ENCODE results near the gene HK3.

The HK3 gene

GRCh38 chr5:176863041-176863764 is 35.9 kb downstream of the HK3 start:
- Histone ChIP-seq H3K9me3 (replicated peaks; ENCODE audit: low read length) (no peaks in the 10 kb centered on the region), H3K27me3 (ENCODE audit: control insufficient read depth, insufficient read depth, low read length) (peaks cover 50% of the 10 kb centered on the region), H3K4me2 (ENCODE audit: low read length) (no peak overlapping the region), H3K36me3 (ENCODE audit: insufficient read depth, low read length) (no peaks in the 10 kb centered on the region), H3K4me3 (ENCODE audit: low read length) (no peak overlapping the region), H3K4me1 (ENCODE audit: control insufficient read depth, insufficient read depth, low read length) (no peaks in the 10 kb centered on the region), H3K9ac (ENCODE audit: low read depth, low read length) (no peak overlapping the region)

- Histone ChIP-seq H3K4me2 (ENCODE audit: low read length) (no peak overlapping the region), H3K27me3 (ENCODE audit: control insufficient read depth, insufficient read depth, low read length) (peaks cover 56% of the 10 kb centered on the region), H3K4me1 (ENCODE audit: control insufficient read depth, insufficient read depth, low read length) (no peaks in the 10 kb centered on the region), H3K9me3 (replicated peaks; ENCODE audit: low read length) (no peaks in the 10 kb centered on the region), H3K9ac (ENCODE audit: low read depth, low read length) (no peak overlapping the region), H3K4me3 (ENCODE audit: low read length) (no peak overlapping the region), H3K36me3 (ENCODE audit: insufficient read depth, low read length) (no peaks in the 10 kb centered on the region)
Observed at GRCh38 chr5:176862330-176862995, 36.7 kb downstream of the HK3 start.

- Histone ChIP-seq H3K4me2 (ENCODE audit: low read length) (no peak overlapping the region), H3K9me3 (replicated peaks; ENCODE audit: low read length) (no peaks in the 10 kb centered on the region), H3K9ac (ENCODE audit: low read depth, low read length) (no peak overlapping the region), H3K36me3 (ENCODE audit: insufficient read depth, low read length) (no peaks in the 10 kb centered on the region), H3K4me3 (ENCODE audit: low read length) (no peak overlapping the region), H3K27me3 (ENCODE audit: control insufficient read depth, insufficient read depth, low read length) (peaks cover 54% of the 10 kb centered on the region), H3K4me1 (ENCODE audit: control insufficient read depth, insufficient read depth, low read length) (no peaks in the 10 kb centered on the region)
Observed at GRCh38 chr5:176861276-176861675, 37.9 kb downstream of the HK3 start.

GRCh38 chr5:176860381-176860780 is 38.8 kb downstream of the HK3 start:
- H3K9ac ChIP-seq (ENCODE audit: low read depth, low read length), result no peak overlapping the region
- H3K4me1 ChIP-seq (ENCODE audit: control insufficient read depth, insufficient read depth, low read length), result no peaks in the 10 kb centered on the region
- H3K4me3 ChIP-seq (ENCODE audit: low read length), result no peak overlapping the region
- peaks cover 47% of the 10 kb centered on the region for H3K27me3 ChIP-seq (ENCODE audit: control insufficient read depth, insufficient read depth, low read length)
- H3K36me3 ChIP-seq (ENCODE audit: insufficient read depth, low read length), result no peaks in the 10 kb centered on the region
- H3K9me3 ChIP-seq (replicated peaks; ENCODE audit: low read length), result no peaks in the 10 kb centered on the region
- H3K4me2 ChIP-seq (ENCODE audit: low read length), result no peak overlapping the region

- H3K4me1 ChIP-seq (ENCODE audit: control insufficient read depth, insufficient read depth, low read length), result no peaks in the 10 kb centered on the region
- H3K36me3 ChIP-seq (ENCODE audit: insufficient read depth, low read length), result no peaks in the 10 kb centered on the region
- no peak overlapping the region for H3K4me3 ChIP-seq (ENCODE audit: low read length)
- H3K9me3 ChIP-seq (replicated peaks; ENCODE audit: low read length), result no peaks in the 10 kb centered on the region
- H3K27me3 ChIP-seq (ENCODE audit: control insufficient read depth, insufficient read depth, low read length), result peaks cover 46% of the 10 kb centered on the region
- H3K4me2 ChIP-seq (ENCODE audit: low read length), result no peak overlapping the region
- no peak overlapping the region for H3K9ac ChIP-seq (ENCODE audit: low read depth, low read length)
Observed at GRCh38 chr5:176859916-176860315, 39.2 kb downstream of the HK3 start.

- Histone ChIP-seq H3K4me1 (ENCODE audit: control insufficient read depth, insufficient read depth, low read length) (no peaks in the 10 kb centered on the region), H3K4me2 (ENCODE audit: low read length) (no peak overlapping the region), H3K4me3 (ENCODE audit: low read length) (no peak overlapping the region), H3K36me3 (ENCODE audit: insufficient read depth, low read length) (no peaks in the 10 kb centered on the region), H3K27me3 (ENCODE audit: control insufficient read depth, insufficient read depth, low read length) (peaks cover 43% of the 10 kb centered on the region), H3K9me3 (replicated peaks; ENCODE audit: low read length) (no peaks in the 10 kb centered on the region), H3K9ac (ENCODE audit: low read depth, low read length) (no peak overlapping the region)
Observed at GRCh38 chr5:176857894-176858273, 41.3 kb downstream of the HK3 start.

GRCh38 chr5:176857216-176857893 is 41.8 kb downstream of the HK3 start:
- Histone ChIP-seq H3K27me3 (ENCODE audit: control insufficient read depth, insufficient read depth, low read length) (peaks cover 42% of the 10 kb centered on the region), H3K36me3 (ENCODE audit: insufficient read depth, low read length) (no peaks in the 10 kb centered on the region), H3K4me2 (ENCODE audit: low read length) (no peak overlapping the region), H3K9me3 (replicated peaks; ENCODE audit: low read length) (no peaks in the 10 kb centered on the region), H3K4me3 (ENCODE audit: low read length) (no peak overlapping the region), H3K4me1 (ENCODE audit: control insufficient read depth, insufficient read depth, low read length) (no peaks in the 10 kb centered on the region), H3K9ac (ENCODE audit: low read depth, low read length) (no peak overlapping the region)

GRCh38 chr5:176856746-176857145 is 42.4 kb downstream of the HK3 start:
- H3K27me3 ChIP-seq (ENCODE audit: control insufficient read depth, insufficient read depth, low read length), result peaks cover 42% of the 10 kb centered on the region
- no peak overlapping the region for H3K9ac ChIP-seq (ENCODE audit: low read depth, low read length)
- H3K4me3 ChIP-seq (ENCODE audit: low read length), result no peak overlapping the region
- H3K9me3 ChIP-seq (replicated peaks; ENCODE audit: low read length), result no peaks in the 10 kb centered on the region
- no peaks in the 10 kb centered on the region for H3K4me1 ChIP-seq (ENCODE audit: control insufficient read depth, insufficient read depth, low read length)
- H3K36me3 ChIP-seq (ENCODE audit: insufficient read depth, low read length), result no peaks in the 10 kb centered on the region
- H3K4me2 ChIP-seq (ENCODE audit: low read length), result no peak overlapping the region

- no peaks in the 10 kb centered on the region for H3K4me1 ChIP-seq (ENCODE audit: control insufficient read depth, insufficient read depth, low read length)
- no peak overlapping the region for H3K4me3 ChIP-seq (ENCODE audit: low read length)
- H3K9me3 ChIP-seq (replicated peaks; ENCODE audit: low read length), result no peaks in the 10 kb centered on the region
- peaks cover 44% of the 10 kb centered on the region for H3K27me3 ChIP-seq (ENCODE audit: control insufficient read depth, insufficient read depth, low read length)
- H3K4me2 ChIP-seq (ENCODE audit: low read length), result no peak overlapping the region
- H3K9ac ChIP-seq (ENCODE audit: low read depth, low read length), result no peak overlapping the region
- no peaks in the 10 kb centered on the region for H3K36me3 ChIP-seq (ENCODE audit: insufficient read depth, low read length)
Observed at GRCh38 chr5:176855598-176855997, 43.5 kb downstream of the HK3 start.

- H3K4me1 ChIP-seq (ENCODE audit: control insufficient read depth, insufficient read depth, low read length), result no peaks in the 10 kb centered on the region
- peaks cover 50% of the 10 kb centered on the region for H3K27me3 ChIP-seq (ENCODE audit: control insufficient read depth, insufficient read depth, low read length)
- no peaks in the 10 kb centered on the region for H3K36me3 ChIP-seq (ENCODE audit: insufficient read depth, low read length)
- H3K9ac ChIP-seq (ENCODE audit: low read depth, low read length), result no peak overlapping the region
- no peaks in the 10 kb centered on the region for H3K9me3 ChIP-seq (replicated peaks; ENCODE audit: low read length)
- no peak overlapping the region for H3K4me3 ChIP-seq (ENCODE audit: low read length)
- H3K4me2 ChIP-seq (ENCODE audit: low read length), result no peak overlapping the region
Observed at GRCh38 chr5:176854164-176854563, 45.0 kb downstream of the HK3 start.

GRCh38 chr5:176853151-176853778 is 45.9 kb downstream of the HK3 start:
- peaks cover 53% of the 10 kb centered on the region for H3K27me3 ChIP-seq (ENCODE audit: control insufficient read depth, insufficient read depth, low read length)
- H3K4me1 ChIP-seq (ENCODE audit: control insufficient read depth, insufficient read depth, low read length), result no peaks in the 10 kb centered on the region
- no peak overlapping the region for H3K4me2 ChIP-seq (ENCODE audit: low read length)
- H3K9me3 ChIP-seq (replicated peaks; ENCODE audit: low read length), result no peaks in the 10 kb centered on the region
- no peak overlapping the region for H3K9ac ChIP-seq (ENCODE audit: low read depth, low read length)
- H3K4me3 ChIP-seq (ENCODE audit: low read length), result no peak overlapping the region
- H3K36me3 ChIP-seq (ENCODE audit: insufficient read depth, low read length), result no peaks in the 10 kb centered on the region
